H1 (cell line): ENCODE data around the gene ECE2. TPM values are rescaled to one million over a fixed set of nuclear protein-coding genes. Genes with fewer than 3 reads are reported as not detected.
A peak's percentile ranks its signal among the peaks of the same experiment; 100 is the strongest.

Source experiments
- CTCF ChIA-PET: fragments of 300-600 bp; sonication (Branson Sonifier 250); formaldehyde crosslinking; loops from one replicate; lab custom pipeline; 2021; ENCODE audit not compliant: partially characterized antibody; lab: Charles Lee
- POLR2A ChIA-PET: fragments of 300-600 bp; sonication (Branson Sonifier 250); formaldehyde crosslinking; loops from one replicate; lab custom pipeline; 2021; ENCODE audit warnings: inconsistent platforms; ENCODE audit not compliant: partially characterized antibody; lab: Charles Lee
- DNase-seq, 2 experiments: peaks; one replicate each; pipeline versions ENCODE4 v3.0.0 to v3.0.0-alpha.2; 2010 to 2022; ENCODE audit warnings: low spot score in 2 of 2, low read depth in 1 of 2, mixed read lengths in 1 of 2
- FAIRE-seq: peaks from 2 replicates; lab custom pipeline; 2011; peaks lifted over from hg19 to GRCh38; lab: Jason Lieb, UNC
- H2AFZ ChIP-seq: 2 replicates; pipeline ENCODE4 v1.8.1; 2012; ENCODE audit warnings: low read length, inconsistent platforms
- H2AK5ac ChIP-seq: 2 replicates; pipeline ENCODE4 v1.6.1; 2013; ENCODE audit warnings: low read depth, low read length
- H2BK120ac ChIP-seq: replicated peaks from 2 replicates; pipeline ENCODE3; 2013; ENCODE audit warnings: low read depth, low read length, inconsistent platforms
- H2BK12ac ChIP-seq: 2 replicates; pipeline ENCODE4 v1.6.1; 2013; ENCODE audit warnings: low read depth, low read length
- H2BK15ac ChIP-seq: 2 replicates; pipeline ENCODE4 v1.6.1; 2013; ENCODE audit warnings: low read length
- H2BK20ac ChIP-seq: 2 replicates; pipeline ENCODE4 v1.6.1; 2013; ENCODE audit warnings: low read length
- H2BK5ac ChIP-seq: 2 replicates; pipeline ENCODE4 v1.6.1; 2013; ENCODE audit warnings: low read depth, low read length
- H3K14ac ChIP-seq: 2 replicates; pipeline ENCODE4 v1.6.1; 2013; ENCODE audit warnings: inconsistent platforms; ENCODE audit not compliant: insufficient read length
- H3K18ac ChIP-seq: 2 replicates; pipeline ENCODE4 v1.6.1; 2013; ENCODE audit warnings: low read length; ENCODE audit errors: extremely low read depth
- H3K23ac ChIP-seq: 2 replicates; pipeline ENCODE4 v1.6.1; 2013; ENCODE audit warnings: inconsistent platforms; ENCODE audit not compliant: insufficient read length
- H3K23me2 ChIP-seq: 2 replicates; pipeline ENCODE4 v1.6.1; 2013; ENCODE audit warnings: low read depth, low read length
- H3K27ac ChIP-seq: 2 replicates; pipeline ENCODE4 v1.6.1; 2011; ENCODE audit warnings: low read depth, low read length, inconsistent platforms
- H3K27me3 ChIP-seq, 4 experiments: replicated peaks in 1 of 4; 1 replicate in 1 of 4; 2 replicates in 3 of 4; pipeline versions ENCODE4 v1.6.1 to v1.8.1; 2011 to 2013; ENCODE audit warnings: low read length in 3 of 4, mild to moderate bottlenecking in 3 of 4, inconsistent platforms in 2 of 4, mixed read lengths in 2 of 4, moderate library complexity in 1 of 4; ENCODE audit not compliant: control insufficient read depth in 3 of 4, insufficient read depth in 3 of 4; ENCODE audit errors: extremely low read depth in 1 of 4
- H3K36me3 ChIP-seq, 4 experiments: 2 replicates each; pipeline versions ENCODE4 v1.6.1 to v1.8.1; 2011 to 2013; ENCODE audit warnings: mild to moderate bottlenecking in 4 of 4, low read length in 3 of 4, moderate library complexity in 2 of 4, control low read depth in 1 of 4, inconsistent platforms in 1 of 4; ENCODE audit not compliant: insufficient read depth in 4 of 4, control insufficient read depth in 2 of 4
- H3K4ac ChIP-seq: replicated peaks from 2 replicates; pipeline ENCODE3; 2013; ENCODE audit warnings: low read length, low read depth, mixed read lengths, inconsistent platforms; ENCODE audit not compliant: insufficient read length
- H3K4me1 ChIP-seq, 4 experiments: replicated peaks in 1 of 4; 1 replicate in 1 of 4; 2 replicates in 3 of 4; pipeline versions ENCODE4 v1.6.1 to v1.8.1; 2011 to 2013; ENCODE audit warnings: low read length in 3 of 4, inconsistent platforms in 2 of 4, mixed read lengths in 1 of 4; ENCODE audit not compliant: insufficient read depth in 4 of 4, control insufficient read depth in 3 of 4
- H3K4me2 ChIP-seq, 2 experiments: 2 replicates each; pipeline versions ENCODE4 v1.6.1 to v1.8.1; 2011 to 2013; ENCODE audit warnings: low read depth in 2 of 2, low read length in 2 of 2, control low read depth in 1 of 2, inconsistent platforms in 1 of 2, mild to moderate bottlenecking in 1 of 2; ENCODE audit not compliant: insufficient read depth in 1 of 2
- H3K4me3 ChIP-seq, 4 experiments: fragments of 200-600, 300-600 bp in 1 of 4; sonication (generic), shearing (Covaris generic), sonication (Bioruptor Twin) in 1 of 4; 2 replicates each; pipeline versions ENCODE4 v1.5.1 to v1.8.1; 2011 to 2016; ENCODE audit warnings: low read length in 4 of 4, low read depth in 3 of 4, control low read depth in 2 of 4, inconsistent platforms in 2 of 4, mild to moderate bottlenecking in 2 of 4, mixed read lengths in 1 of 4, moderate library complexity in 1 of 4; ENCODE audit not compliant: insufficient read depth in 2 of 4; ENCODE audit errors: extremely low read depth in 1 of 4
- H3K56ac ChIP-seq: replicated peaks from 2 replicates; pipeline ENCODE3; 2013; ENCODE audit warnings: low read depth, mild to moderate bottlenecking, mixed read lengths, low read length, inconsistent platforms; ENCODE audit not compliant: insufficient read length
- H3K79me1 ChIP-seq: 2 replicates; pipeline ENCODE4 v1.6.1; 2013; ENCODE audit warnings: low read depth, low read length, control low read depth
- H3K79me2 ChIP-seq, 2 experiments: 2 replicates each; pipeline versions ENCODE4 v1.6.1 to v1.8.1; 2012 to 2013; ENCODE audit warnings: low read length in 2 of 2, mild to moderate bottlenecking in 2 of 2, inconsistent platforms in 1 of 2; ENCODE audit not compliant: insufficient read depth in 2 of 2, control insufficient read depth in 1 of 2
- H3K9ac ChIP-seq, 4 experiments: replicated peaks in 1 of 4; 1 replicate in 1 of 4; 2 replicates in 3 of 4; pipeline versions ENCODE4 v1.6.1 to v1.8.1; 2011 to 2013; ENCODE audit warnings: low read depth in 3 of 4, low read length in 3 of 4, control low read depth in 2 of 4, mild to moderate bottlenecking in 2 of 4, moderate library complexity in 2 of 4, inconsistent platforms in 1 of 4; ENCODE audit errors: extremely low read depth in 1 of 4
- H3K9me3 ChIP-seq, 2 experiments: 2 replicates each; pipeline versions ENCODE4 v1.6.1 to v1.8.1; 2012 to 2013; ENCODE audit warnings: mild to moderate bottlenecking in 2 of 2, moderate library complexity in 2 of 2, control low read depth in 1 of 2, inconsistent platforms in 1 of 2, low read depth in 1 of 2, low read length in 1 of 2, mixed read lengths in 1 of 2; ENCODE audit not compliant: insufficient read depth in 2 of 2
- H4K20me1 ChIP-seq, 2 experiments: replicated peaks in 1 of 2; 2 replicates each; pipeline versions ENCODE3 to v1.8.1; 2011 to 2013; ENCODE audit warnings: inconsistent platforms in 2 of 2, low read length in 2 of 2, mild to moderate bottlenecking in 1 of 2; ENCODE audit not compliant: insufficient read depth in 2 of 2, control insufficient read depth in 1 of 2
- H4K5ac ChIP-seq: 2 replicates; pipeline ENCODE4 v1.6.1; 2013; ENCODE audit warnings: low read length, low read depth, mixed read lengths, inconsistent platforms; ENCODE audit not compliant: insufficient read length
- H4K8ac ChIP-seq: 2 replicates; pipeline ENCODE4 v1.8.0; 2013; ENCODE audit warnings: mild to moderate bottlenecking, moderate library complexity, low read length, inconsistent platforms; ENCODE audit not compliant: insufficient read depth; ENCODE audit errors: extremely low read depth
- H4K91ac ChIP-seq: replicated peaks from 2 replicates; pipeline ENCODE3; 2013; ENCODE audit warnings: low read length, mixed read lengths, inconsistent platforms; ENCODE audit not compliant: insufficient read length
- ASH2L ChIP-seq: fragments of 200-600, 300-600 bp; sonication (generic); IDR thresholded peaks from one replicate; pipeline ENCODE4 v1.7.1; 2017; ENCODE audit warnings: low read length
- CBX8 ChIP-seq: fragments of 300-800, 300-1000 bp; sonication (generic); IDR thresholded peaks from 2 replicates; pipeline ENCODE4 v1.7.1; 2016; ENCODE audit warnings: low read depth, low read length, borderline replicate concordance
- CEBPB ChIP-seq: IDR thresholded peaks from 2 replicates; pipeline ENCODE4 v1.6.1; 2012; ENCODE audit warnings: low read depth, low read length
- CHD1 ChIP-seq: IDR thresholded peaks from 2 replicates; pipeline ENCODE4 v1.6.1; 2012; ENCODE audit warnings: low read depth, low read length, improper control_type of control experiment
- EGR1 ChIP-seq: IDR thresholded peaks from 2 replicates; pipeline ENCODE4 v1.6.1; 2011; ENCODE audit warnings: low read depth, low read length, borderline replicate concordance
- EP300 ChIP-seq, 2 experiments: IDR thresholded peaks; 1 replicate in 1 of 2; 2 replicates in 1 of 2; pipeline ENCODE4 v1.6.1; 2011 to 2012; ENCODE audit warnings: low read depth in 2 of 2, low read length in 2 of 2, mild to moderate bottlenecking in 2 of 2, borderline replicate concordance in 1 of 2, inconsistent platforms in 1 of 2, moderate library complexity in 1 of 2
- FOSL1 ChIP-seq: IDR thresholded peaks from 2 replicates; pipeline ENCODE4 v1.6.1; 2011; ENCODE audit warnings: mild to moderate bottlenecking, low read depth, low read length, moderate library complexity; ENCODE audit not compliant: insufficient read depth
- HDAC6 ChIP-seq: IDR thresholded peaks from one replicate; pipeline ENCODE4 v1.7.1; 2012; ENCODE audit warnings: low read depth, mild to moderate bottlenecking, inconsistent platforms, low read length, moderate library complexity
- JUN ChIP-seq: IDR thresholded peaks from 2 replicates; pipeline ENCODE4 v1.6.1; 2011; ENCODE audit warnings: low read depth, mild to moderate bottlenecking, improper control_type of control experiment, low read length
- KDM4A ChIP-seq: IDR thresholded peaks from one replicate; pipeline ENCODE4 v1.7.1; 2012; ENCODE audit warnings: low read depth, mild to moderate bottlenecking, moderate library complexity, low read length, inconsistent platforms; ENCODE audit not compliant: severe bottlenecking
- SIN3A ChIP-seq, 2 experiments: IDR thresholded peaks in 1 of 2; conservative IDR thresholded peaks in 1 of 2; 2 replicates each; pipeline ENCODE4 v1.6.1; 2011 to 2012; ENCODE audit warnings: low read length in 2 of 2, improper control_type of control experiment in 1 of 2, low read depth in 1 of 2, mild to moderate bottlenecking in 1 of 2
- SRF ChIP-seq: IDR thresholded peaks from 2 replicates; pipeline ENCODE4 v1.6.1; 2011; ENCODE audit warnings: mild to moderate bottlenecking, low read depth, low read length, moderate library complexity
- SUZ12 ChIP-seq: fragments of 200-600 bp; sonication (generic); IDR thresholded peaks from 2 replicates; pipeline ENCODE4 v1.6.1; 2012; ENCODE audit warnings: mild to moderate bottlenecking, inconsistent platforms, low read length, moderate library complexity, mixed read lengths
- TAF7 ChIP-seq: optimal IDR thresholded peaks from 2 replicates; pipeline ENCODE3; 2011; ENCODE audit warnings: low read depth, mild to moderate bottlenecking, inconsistent platforms, low read length, moderate library complexity, borderline replicate concordance
- WGBS, 2 experiments: shearing (Covaris generic) in 1 of 2; methylation state at CpG; one replicate each; pipeline versions ENCODE4 v1.1.6 to v1.1.7; 2013 to 2015; ENCODE audit warnings: low lambda C conversion rate in 2 of 2, mixed read lengths in 2 of 2, inconsistent platforms in 1 of 2, low coverage in 1 of 2, missing lambda C conversion rate in 1 of 2; ENCODE audit not compliant: insufficient replicate concordance in 2 of 2, insufficient coverage in 1 of 2, insufficient read length in 1 of 2; ENCODE audit errors: extremely low coverage in 1 of 2, missing lambda C conversion rate in 1 of 2; 5-methylcytosine and 5-hydroxymethylcytosine counted together
- polyA plus RNA-seq, 7 experiments: library from polyadenylated mRNA; depleted of rRNA in 3 of 7; stranded (reverse) in 5 of 7; unstranded in 2 of 7; fragments of >200 nt in 5 of 7; fragments of 200-250 nt in 2 of 7; gene quantifications; 1 replicate in 5 of 7; 2 replicates in 1 of 7; 4 replicates in 1 of 7; pipeline versions ENCODE4 v1.2.1 to v1.2.3, GENCODE V29; 2011 to 2013; ENCODE audit warnings: missing spikeins in 2 of 7, mixed read lengths in 2 of 7
- total RNA-seq: library from RNA; stranded (reverse); fragmentation: NEBNext Ultra II Directional; extraction: Animal tissue kit (Norgen Biotek cat#: 25700); gene quantifications from 2 replicates; pipeline ENCODE4 v1.2.1, GENCODE V29; 2021

The ECE2 gene
- total and polyA plus RNA-seq, 2 of the 8 experiments (the other 6 are each of a cell fraction or from before 2014, with no cell fraction given): 0.44 to 0.86 TPM

DNA sequence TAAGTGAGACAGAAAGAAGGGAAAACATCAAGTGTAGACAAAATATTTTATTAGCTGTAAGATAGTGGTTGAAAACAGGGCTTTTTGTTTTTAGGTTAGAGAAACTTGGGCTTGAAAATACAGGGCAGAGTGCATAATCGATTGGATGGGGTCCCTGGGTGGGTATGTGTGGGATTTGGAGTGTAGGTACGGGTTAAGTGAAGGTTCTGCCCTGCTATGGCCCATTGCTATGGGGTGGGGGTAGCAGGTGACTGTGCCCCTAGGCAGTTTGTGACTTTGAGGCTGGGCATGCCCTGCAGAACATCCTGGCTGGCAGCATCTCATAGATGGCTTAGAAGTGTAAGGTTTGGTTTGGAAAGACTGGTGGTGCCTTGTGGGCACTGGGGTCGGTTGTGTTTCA is 57.9 kb downstream of the ECE2 start:
- ChIA-PET CTCF (interaction anchor here (1.2 kb wide), 1 partner anchor 18 kb away, joined by 4 read pairs; no protein-coding TSS in a partner anchor), POLR2A (interaction anchor here (1.0 to 2.0 kb wide), 4 partner anchors 9 to 15 kb away, joined by 3 to 16 read pairs (median 9); no protein-coding TSS in a partner anchor)
- Histone ChIP-seq H3K27ac (no peak overlapping the region), H3K23me2 (peaks cover 12% of the 10 kb centered on the region), H2AFZ (no peak overlapping the region), H2AK5ac (no peak overlapping the region), H3K18ac (no peak overlapping the region), H3K27me3 (no peaks in the 10 kb centered on the region), H2BK5ac (no peak overlapping the region), H3K9me3 (no peaks in the 10 kb centered on the region), H3K4me3 (no peak overlapping the region), H3K4me1 (peaks cover 0 to 22% (median 16%) of the 10 kb centered on the region in 4 experiments; a peak in 6 of 7 replicates), H3K9ac (peak overlapping the region in 1 of 4 experiments; percentile 8; a peak in 2 of 7 replicates), H3K79me2 (0 out of 4 replicates have a peak, but pooled peaks cover 0 to 2% of the 10 kb centered on the region in 2 experiments), H4K5ac (no peak overlapping the region), H3K56ac (no peak overlapping the region), H3K79me1 (peaks cover 11% of the 10 kb centered on the region), H2BK15ac (no peak overlapping the region), H3K36me3 (peaks cover 35 to 62% (median 54%) of the 10 kb centered on the region in 4 experiments), H3K4me2 (no peak overlapping the region), H4K8ac (no peak overlapping the region; the same call in 1 of the 2 replicates), H2BK20ac (no peak overlapping the region), H3K4ac (no peak overlapping the region), H2BK120ac (no peak overlapping the region), H3K14ac (no peak overlapping the region), H3K23ac (no peak overlapping the region), H2BK12ac (no peak overlapping the region), H4K91ac (no peak overlapping the region), H4K20me1 (peaks cover 15 to 31% of the 10 kb centered on the region in 2 experiments)
- DNase-seq (no peak), FAIRE-seq (no peak)
- 82% methylated on average over 3 of the region's 3 CpGs; no CpG with 5 or more reads in 1 of the 2 experiments for WGBS, 2 experiments
- TF ChIP-seq ASH2L: no peak
- TF ChIP-seq SRF: no peak
- TF ChIP-seq HDAC6: no peak
- no peak for TF ChIP-seq SUZ12
- TF ChIP-seq CEBPB: no peak
- no peak for TF ChIP-seq JUN
- no peak for TF ChIP-seq SIN3A (conservative IDR thresholded peaks at IDR 0.05 in 1 of 2, IDR thresholded peaks at IDR 0.05 in 1 of 2; ENCODE audit: low read depth in 1 of 2, low read length in 2 of 2)
- no peak for TF ChIP-seq CHD1
- TF ChIP-seq FOSL1: no peak
- no peak for TF ChIP-seq CBX8
- no peak for TF ChIP-seq EP300 (IDR thresholded peaks at IDR 0.05; ENCODE audit: borderline replicate concordance in 1 of 2, low read depth in 2 of 2, low read length in 2 of 2)
- no peak for TF ChIP-seq TAF7
- no peak for TF ChIP-seq KDM4A
- TF ChIP-seq EGR1: no peak
